ENCODE results near the gene KRTAP4-6. TPM values are rescaled to one million over a fixed set of nuclear protein-coding genes. Genes with fewer than 3 reads are reported as not detected.
"Not testable (repeated sequence)": the region's sequence is repeated elsewhere in the genome, so short reads cannot be mapped to it uniquely, and the experiment has no call there.

Gene KRTAP4-6
- total RNA-seq, 2 experiments from 2014 or later = not detected

DNA sequence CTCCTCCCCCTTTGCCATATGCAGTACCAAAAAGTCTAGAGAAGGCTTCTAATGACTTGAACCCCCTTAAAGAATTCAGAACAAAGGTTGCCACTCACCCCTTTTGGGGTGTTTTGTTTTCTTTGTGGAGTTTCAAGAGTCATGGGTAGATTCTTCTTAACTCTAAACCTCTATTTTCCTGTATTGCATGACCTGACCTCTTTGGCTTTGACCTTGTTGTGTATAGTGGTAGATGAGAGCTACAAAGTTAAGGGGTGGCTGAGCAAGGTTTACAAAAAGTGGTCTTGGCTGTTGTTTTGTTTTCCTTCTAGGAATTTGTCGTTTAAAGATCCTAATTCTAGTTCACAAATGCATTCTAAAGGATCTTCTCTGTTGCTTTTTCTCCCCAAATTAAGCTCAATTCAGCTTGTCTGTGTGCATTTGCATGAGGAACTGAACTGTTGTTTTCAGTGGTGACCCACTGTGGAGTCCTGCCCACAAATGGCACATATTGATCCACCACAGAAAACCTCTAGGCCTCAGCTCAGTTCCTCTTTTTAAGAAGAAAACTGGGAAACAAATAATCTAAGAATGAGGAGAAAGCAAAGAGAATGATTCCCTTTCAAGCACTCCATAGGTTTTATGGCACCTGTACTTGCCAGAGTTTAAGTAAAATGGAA lies 31.5 kb downstream of the KRTAP4-6 start:
- H3K9me3 Mint-ChIP-seq (ENCODE audit: low read depth); H3K36me3 Mint-ChIP-seq; H3K4me1 Mint-ChIP-seq; H3K27ac Mint-ChIP-seq; DNase-seq; CTCF ChIA-PET; H3K4me3 Mint-ChIP-seq; ATAC-seq: not testable (repeated sequence)
- H3K27me3 Mint-ChIP-seq = peaks cover 32% of the 10 kb centered on the region

DNA sequence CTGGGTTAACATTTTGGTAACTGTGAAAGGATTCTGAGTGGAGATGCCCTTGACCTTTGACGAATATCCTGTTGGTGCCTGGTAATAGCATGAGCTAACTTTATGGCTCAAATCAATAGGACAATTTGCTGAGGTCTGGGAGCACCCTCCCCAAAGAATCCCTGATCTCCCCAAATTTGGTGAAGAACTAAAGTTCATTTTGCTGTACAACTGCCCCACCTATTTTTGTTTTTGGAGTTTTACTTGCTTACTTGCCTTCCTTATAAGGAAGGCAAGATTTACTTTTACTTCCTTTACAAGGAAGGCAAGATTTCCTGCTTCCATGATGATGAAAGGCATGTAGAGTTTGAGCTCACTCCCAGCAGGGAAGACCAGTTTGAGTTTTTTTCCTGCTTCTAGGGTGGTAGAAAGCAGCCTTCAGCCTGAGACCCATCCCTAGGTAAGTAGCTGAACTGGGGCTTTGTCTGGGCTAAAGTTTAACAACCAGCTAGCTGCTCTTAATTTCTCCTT lies 32.3 kb downstream of the KRTAP4-6 start:
- ATAC-seq = no peak
- CTCF ChIA-PET = no interaction called here
- Mint-ChIP-seq H3K27me3 (peaks cover 32% of the 10 kb centered on the region), H3K4me3 (no peak overlapping the region), H3K9me3 (ENCODE audit: low read depth) (peaks cover 5% of the 10 kb centered on the region), H3K36me3 (peaks cover 2% of the 10 kb centered on the region), H3K27ac (no peak overlapping the region), H3K4me1 (peaks cover 6% of the 10 kb centered on the region)
- DNase-seq = no peak

DNA sequence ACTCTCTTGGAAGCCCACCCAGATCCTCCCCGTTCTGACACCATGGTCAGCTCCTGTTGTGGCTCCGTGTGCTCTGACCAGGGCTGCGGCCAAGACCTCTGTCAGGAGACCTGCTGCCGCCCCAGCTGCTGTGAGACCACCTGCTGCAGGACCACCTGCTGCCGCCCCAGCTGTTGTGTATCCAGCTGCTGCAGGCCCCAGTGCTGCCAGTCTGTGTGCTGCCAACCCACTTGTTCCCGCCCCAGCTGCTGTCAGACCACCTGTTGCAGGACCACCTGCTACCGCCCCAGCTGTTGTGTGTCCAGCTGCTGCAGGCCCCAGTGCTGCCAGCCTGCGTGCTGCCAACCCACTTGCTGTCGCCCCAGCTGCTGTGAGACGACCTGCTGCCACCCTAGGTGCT lies 35.0 kb downstream of the KRTAP4-6 start, which contains the start of gene KRTAP4-9:
TSS of gene KRTAP4-9 (plus strand) at position 43 of the 400 bp plus-strand sequence. CDS start at position 43, 0 bp downstream.
- H3K4me1 Mint-ChIP-seq; CTCF ChIA-PET; H3K36me3 Mint-ChIP-seq; ATAC-seq; H3K4me3 Mint-ChIP-seq; DNase-seq; H3K27ac Mint-ChIP-seq; H3K9me3 Mint-ChIP-seq (ENCODE audit: low read depth): not testable (repeated sequence)
- peaks cover 25% of the 10 kb centered on the region for H3K27me3 Mint-ChIP-seq

DNA sequence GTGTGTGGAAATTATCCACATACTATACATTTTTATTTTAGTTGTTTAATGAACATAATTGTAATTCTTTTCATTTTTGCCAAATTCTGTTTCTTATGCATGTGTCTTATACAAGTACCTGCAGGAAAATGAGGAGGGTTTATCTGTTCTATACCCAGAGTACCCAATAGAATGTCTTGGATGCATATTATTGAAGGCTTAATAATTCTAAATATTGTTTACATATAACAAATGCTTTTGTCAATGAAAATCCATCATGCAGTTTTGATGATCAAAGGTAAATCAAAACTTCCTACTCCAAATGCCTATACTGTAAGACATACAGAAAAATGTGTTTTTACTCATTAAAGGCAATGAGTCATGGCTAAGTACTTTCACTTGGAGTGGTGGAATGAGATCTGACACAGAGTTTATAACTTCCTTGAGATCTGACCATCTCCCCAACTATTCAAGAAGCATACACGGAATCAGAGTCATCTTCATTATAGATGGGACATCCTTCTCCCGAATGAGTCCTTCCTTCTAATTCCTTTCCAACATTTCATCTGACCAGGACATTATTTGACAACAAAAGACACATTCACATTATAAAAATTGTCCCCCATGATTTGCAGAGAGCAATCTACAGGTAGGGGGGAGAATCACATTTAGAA lies 35.8 kb downstream of the KRTAP4-6 start:
- CTCF ChIA-PET, ATAC-seq, H3K36me3 Mint-ChIP-seq: not testable (repeated sequence)

DNA sequence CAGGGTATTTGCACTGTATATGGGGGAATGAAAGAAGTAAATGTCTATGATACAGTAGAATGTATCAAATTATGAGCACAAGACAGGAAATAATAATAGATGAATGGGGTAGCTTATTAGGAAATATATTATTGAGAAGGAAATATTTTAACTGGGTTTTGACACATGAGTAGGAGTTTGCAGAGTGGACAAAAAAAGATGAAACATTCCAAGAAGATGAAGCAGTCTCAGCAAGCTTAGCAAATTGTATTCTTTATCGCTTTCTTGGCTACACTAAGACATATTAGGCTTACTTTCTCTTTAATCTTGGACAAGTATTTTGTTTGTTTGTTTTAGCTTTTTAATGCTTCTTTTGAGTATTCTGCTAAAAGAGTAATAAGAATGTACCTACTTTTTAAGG lies 36.4 kb downstream of the KRTAP4-6 start:
- Mint-ChIP-seq H3K4me3 (no peak overlapping the region), H3K27ac (no peak overlapping the region), H3K36me3 (no peaks in the 10 kb centered on the region), H3K4me1 (peaks cover 5% of the 10 kb centered on the region), H3K27me3 (peaks cover 23% of the 10 kb centered on the region), H3K9me3 (ENCODE audit: low read depth) (no peaks in the 10 kb centered on the region)
- DNase-seq (no peak), ATAC-seq (no peak)
- CTCF ChIA-PET = no interaction called here

More for the DNA sequence above, 35.8 kb downstream of the KRTAP4-6 start:
- H3K4me1 Mint-ChIP-seq; H3K27ac Mint-ChIP-seq; H3K4me3 Mint-ChIP-seq; H3K9me3 Mint-ChIP-seq (ENCODE audit: low read depth); DNase-seq: not testable (repeated sequence)
- H3K27me3 Mint-ChIP-seq = peaks cover 25% of the 10 kb centered on the region

DNA sequence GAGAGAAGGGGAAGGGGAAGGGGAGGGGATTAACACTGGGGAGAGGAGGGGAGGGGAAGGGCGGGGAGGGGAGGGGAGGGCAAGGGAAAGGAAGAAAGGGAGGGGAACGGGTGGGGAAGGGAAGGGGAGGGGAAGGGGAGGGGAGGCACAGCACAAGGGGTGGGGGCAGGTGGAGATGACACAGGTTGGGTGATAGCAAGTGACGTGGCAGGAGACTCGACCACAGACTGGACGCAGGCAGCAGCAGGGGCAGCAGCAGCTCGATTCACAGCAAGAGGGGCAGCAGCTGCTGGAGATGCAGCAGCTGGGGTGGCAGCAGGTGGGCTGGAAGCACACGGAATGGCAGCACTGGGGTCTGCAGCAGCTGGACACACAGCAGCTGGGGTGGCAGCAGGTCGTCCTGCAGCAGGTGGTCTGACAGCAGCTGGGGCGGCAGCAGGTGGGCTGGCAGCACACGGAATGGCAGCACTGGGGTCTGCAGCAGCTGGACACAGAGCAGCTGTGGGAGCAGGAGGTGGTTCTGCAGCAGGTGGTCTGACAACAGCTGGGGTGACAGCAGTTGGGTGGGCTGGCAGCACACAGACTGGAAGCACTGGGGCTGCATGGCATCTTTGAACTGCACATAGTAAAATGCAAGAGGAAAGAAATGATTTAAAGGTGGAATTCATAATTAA lies 38.6 kb downstream of the KRTAP4-6 start, which contains the start of gene KRTAP4-16:
TSS of gene KRTAP4-16 (minus strand) at position 624 of the 674 bp plus-strand sequence. CDS start at position 624, 0 bp downstream.
- ATAC-seq = no peak
- Mint-ChIP-seq H3K4me3 (no peak within 1 kb of the TSS), H3K27me3 (peaks cover 20% of the 10 kb centered on the region), H3K9me3 (ENCODE audit: low read depth) (no peaks in the 10 kb centered on the region), H3K27ac (no peak within 1 kb of the TSS), H3K4me1 (no peaks in the 10 kb centered on the region), H3K36me3 (no peaks in the 10 kb centered on the region)
- CTCF ChIA-PET = no interaction called here
- no peak for DNase-seq

DNA sequence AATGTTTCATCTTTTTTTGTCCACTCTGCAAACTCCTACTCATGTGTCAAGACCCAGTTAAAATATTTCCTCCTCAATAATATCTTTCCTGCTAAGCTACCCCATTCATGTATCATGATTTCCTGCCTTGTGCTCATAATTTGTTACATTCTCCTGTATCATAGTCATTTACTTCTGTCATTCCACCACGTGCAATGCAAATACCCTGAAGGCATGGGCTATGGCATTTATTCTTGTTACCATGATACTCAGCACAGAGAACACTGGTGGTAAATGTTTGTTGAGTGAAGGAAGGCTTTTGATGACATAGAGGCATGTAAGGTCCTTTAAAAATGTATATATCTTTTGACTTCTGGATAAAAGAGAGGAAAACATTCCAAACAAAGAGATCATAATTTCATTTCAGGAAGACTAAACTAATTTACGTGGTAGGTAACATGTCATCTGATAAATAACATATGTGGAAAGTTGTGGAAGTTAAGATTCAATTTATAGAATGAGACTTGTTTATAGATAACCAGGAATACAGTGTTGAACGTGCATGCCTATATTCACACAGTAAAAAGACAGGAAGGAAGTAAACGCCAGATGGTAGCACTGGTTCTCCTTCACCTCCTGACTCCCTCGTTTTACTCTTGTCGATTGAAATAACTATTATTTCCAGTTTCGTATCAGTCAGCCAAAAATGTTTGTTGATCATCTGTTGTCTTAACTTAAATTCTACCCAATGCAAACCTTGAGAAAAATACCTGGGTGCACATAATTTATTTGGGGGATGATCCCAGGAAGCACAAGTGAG lies 40.5 kb downstream of the KRTAP4-6 start:
- H3K9me3 Mint-ChIP-seq (ENCODE audit: low read depth); H3K36me3 Mint-ChIP-seq; H3K4me1 Mint-ChIP-seq; DNase-seq; H3K27ac Mint-ChIP-seq; ATAC-seq; CTCF ChIA-PET; H3K4me3 Mint-ChIP-seq: not testable (repeated sequence)
- H3K27me3 Mint-ChIP-seq = peaks cover 23% of the 10 kb centered on the region

DNA sequence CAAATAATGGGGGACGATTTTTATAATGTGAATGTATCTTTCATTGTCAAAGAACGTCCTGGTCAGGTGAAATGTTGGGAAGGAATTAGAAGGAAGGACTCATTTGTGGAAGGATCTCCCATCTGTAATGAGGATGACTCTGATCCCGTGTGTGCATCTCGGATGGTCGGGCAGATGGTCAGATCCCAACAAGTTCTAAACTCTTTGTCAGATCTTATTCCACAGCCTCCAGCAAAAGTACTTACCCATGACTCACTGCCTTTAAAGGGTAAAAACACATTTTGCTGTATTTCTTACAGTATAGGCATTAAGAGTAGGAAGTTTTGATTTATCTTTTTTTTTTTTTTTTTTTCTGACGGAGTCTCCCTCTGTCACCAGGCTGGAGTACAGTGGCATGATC lies 41.9 kb downstream of the KRTAP4-6 start:
- H3K9me3 Mint-ChIP-seq (ENCODE audit: low read depth) = no peaks in the 10 kb centered on the region
- CTCF ChIA-PET = no interaction called here
- H3K27ac Mint-ChIP-seq = no peak overlapping the region
- no peaks in the 10 kb centered on the region for H3K4me1 Mint-ChIP-seq
- ATAC-seq (no peak), DNase-seq (no peak)
- H3K27me3 Mint-ChIP-seq = peaks cover 23% of the 10 kb centered on the region
- no peaks in the 10 kb centered on the region for H3K36me3 Mint-ChIP-seq
- H3K4me3 Mint-ChIP-seq = no peak overlapping the region

DNA sequence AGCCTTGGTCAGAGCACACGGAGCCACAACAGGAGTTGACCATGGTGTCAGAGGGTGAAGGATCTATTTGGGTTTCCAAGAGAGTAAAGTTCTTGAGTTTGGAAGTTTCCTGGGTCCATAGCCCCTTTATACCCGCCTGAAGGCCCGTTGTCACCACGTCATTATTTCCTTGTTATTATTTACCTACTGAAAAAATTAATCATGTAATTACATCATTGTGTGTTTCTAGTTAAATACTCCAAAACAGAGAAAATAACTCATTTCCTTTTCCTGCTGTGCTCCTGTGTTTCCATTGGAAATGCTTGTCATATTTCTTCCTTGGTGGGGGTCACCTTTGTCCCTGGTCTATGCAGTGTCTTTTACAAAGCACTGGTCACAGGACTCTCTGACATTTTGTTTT lies 42.3 kb downstream of the KRTAP4-6 start, which contains the start of gene KRTAP4-8:
TSS of gene KRTAP4-8 (minus strand) at position 101 of the 400 bp plus-strand sequence. CDS start at position 43, 58 bp downstream.
- H3K27me3 Mint-ChIP-seq = peaks cover 23% of the 10 kb centered on the region
- no peaks in the 10 kb centered on the region for H3K9me3 Mint-ChIP-seq (ENCODE audit: low read depth)
- no peak for ATAC-seq
- CTCF ChIA-PET = no interaction called here
- no peak for DNase-seq
- no peaks in the 10 kb centered on the region for H3K4me1 Mint-ChIP-seq
- no peaks in the 10 kb centered on the region for H3K36me3 Mint-ChIP-seq
- no peak within 1 kb of the TSS for H3K27ac Mint-ChIP-seq
- no peak within 1 kb of the TSS for H3K4me3 Mint-ChIP-seq

DNA sequence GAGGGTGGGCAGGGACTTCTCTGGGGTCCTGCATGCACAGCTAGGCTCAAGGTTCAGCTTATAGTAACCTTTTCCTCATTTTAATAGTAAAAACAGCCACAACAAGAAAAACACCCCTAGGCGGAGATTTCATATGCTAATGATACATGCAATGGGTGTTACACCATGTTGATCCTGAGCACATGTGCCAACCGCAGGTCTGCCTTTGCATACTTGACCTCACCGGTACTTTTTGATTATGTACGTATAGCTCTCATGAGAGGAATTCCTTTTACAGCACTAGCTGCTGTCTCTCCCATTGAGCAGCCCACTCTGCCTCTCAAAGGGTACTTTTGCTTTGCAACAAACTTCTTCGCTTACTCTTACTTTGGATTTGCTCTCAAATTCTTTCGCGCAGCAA lies 44.3 kb downstream of the KRTAP4-6 start:
- Mint-ChIP-seq H3K27me3 (peaks cover 23% of the 10 kb centered on the region), H3K27ac (no peak overlapping the region), H3K9me3 (ENCODE audit: low read depth) (no peaks in the 10 kb centered on the region), H3K36me3 (no peaks in the 10 kb centered on the region), H3K4me3 (no peak overlapping the region), H3K4me1 (no peaks in the 10 kb centered on the region)
- ATAC-seq (no peak), DNase-seq (no peak)
- CTCF ChIA-PET = no interaction called here
